H9 (cell line): ENCODE measurements around the gene BCAS3. TPM values are rescaled to one million over a fixed set of nuclear protein-coding genes. Genes with fewer than 3 reads are reported as not detected.

ENCODE experiments used
- DNase-seq: peaks from one replicate; pipeline ENCODE4 v3.0.0-alpha.2; 2017
- H2AFZ ChIP-seq: one replicate; pipeline ENCODE4 v1.6.1; 2013; ENCODE audit warnings: mild to moderate bottlenecking, low read length, control low read depth, moderate library complexity
- H2AK5ac ChIP-seq: 2 replicates; pipeline ENCODE4 v1.6.1; 2013; ENCODE audit warnings: low read length, control low read depth, mixed read lengths; ENCODE audit not compliant: insufficient read length
- H2BK120ac ChIP-seq: one replicate; pipeline ENCODE4 v1.6.1; 2013; ENCODE audit warnings: low read depth, mild to moderate bottlenecking, low read length, control low read depth, inconsistent platforms; ENCODE audit not compliant: poor library complexity, severe bottlenecking
- H2BK12ac ChIP-seq: 2 replicates; pipeline ENCODE4 v1.6.1; 2013; ENCODE audit warnings: low read length, control low read depth, mixed read lengths, low read depth; ENCODE audit not compliant: insufficient read length
- H2BK15ac ChIP-seq: 2 replicates; pipeline ENCODE4 v1.6.1; 2013; ENCODE audit warnings: low read depth, low read length, control low read depth
- H2BK20ac ChIP-seq: one replicate; pipeline ENCODE4 v1.6.1; 2013; ENCODE audit warnings: low read depth, mild to moderate bottlenecking, low read length, control low read depth, inconsistent platforms; ENCODE audit not compliant: poor library complexity, severe bottlenecking
- H2BK5ac ChIP-seq: 2 replicates; pipeline ENCODE4 v1.6.1; 2013; ENCODE audit warnings: low read length, control low read depth, mixed read lengths; ENCODE audit not compliant: insufficient read length
- H3K14ac ChIP-seq: 2 replicates; pipeline ENCODE4 v1.6.1; 2013; ENCODE audit warnings: low read length, control low read depth; ENCODE audit not compliant: insufficient read depth
- H3K18ac ChIP-seq: 2 replicates; pipeline ENCODE4 v1.6.1; 2013; ENCODE audit warnings: low read depth, mild to moderate bottlenecking, mixed read lengths, low read length, control low read depth; ENCODE audit not compliant: insufficient read length
- H3K23ac ChIP-seq: 2 replicates; pipeline ENCODE4 v1.6.1; 2013; ENCODE audit warnings: low read length, control low read depth, mixed read lengths, low read depth; ENCODE audit not compliant: insufficient read length
- H3K23me2 ChIP-seq: 2 replicates; pipeline ENCODE4 v1.6.1; 2013; ENCODE audit warnings: low read depth, mild to moderate bottlenecking, mixed read lengths, low read length, control low read depth; ENCODE audit not compliant: insufficient read length, poor library complexity, severe bottlenecking
- H3K27ac ChIP-seq: 2 replicates; pipeline ENCODE4 v1.5.1; 2013; ENCODE audit warnings: low read length, control low read depth, mixed read lengths, low read depth; ENCODE audit not compliant: insufficient read length
- H3K27me3 ChIP-seq: 2 replicates; pipeline ENCODE4 v1.6.1; 2013; ENCODE audit warnings: low read length, control low read depth, inconsistent platforms; ENCODE audit not compliant: insufficient read depth
- H3K4ac ChIP-seq: 2 replicates; pipeline ENCODE4 v1.6.1; 2013; ENCODE audit warnings: low read depth, mild to moderate bottlenecking, control low read depth, inconsistent platforms, low read length, moderate library complexity
- H3K4me1 ChIP-seq: 2 replicates; pipeline ENCODE4 v1.6.1; 2013; ENCODE audit warnings: low read length, control low read depth, inconsistent platforms; ENCODE audit not compliant: insufficient read depth
- H3K4me2 ChIP-seq: 2 replicates; pipeline ENCODE4 v1.6.1; 2013; ENCODE audit warnings: low read length, control low read depth, mixed read lengths; ENCODE audit not compliant: insufficient read length, insufficient read depth
- H3K56ac ChIP-seq: 2 replicates; pipeline ENCODE4 v1.6.1; 2013; ENCODE audit warnings: low read depth, mild to moderate bottlenecking, mixed read lengths, low read length, control low read depth; ENCODE audit not compliant: insufficient read length
- H3K79me1 ChIP-seq: 2 replicates; pipeline ENCODE4 v1.6.1; 2013; ENCODE audit warnings: low read depth, mild to moderate bottlenecking, moderate library complexity, low read length, control low read depth, inconsistent platforms; ENCODE audit not compliant: insufficient read depth, poor library complexity, severe bottlenecking
- H3K79me2 ChIP-seq: 2 replicates; pipeline ENCODE4 v1.6.1; 2013; ENCODE audit warnings: low read length, control low read depth, inconsistent platforms; ENCODE audit not compliant: insufficient read depth
- H3K9ac ChIP-seq: 2 replicates; pipeline ENCODE4 v1.6.1; 2013; ENCODE audit warnings: low read length, control low read depth, mixed read lengths; ENCODE audit not compliant: insufficient read length; ENCODE audit errors: extremely low read depth
- H3K9me3 ChIP-seq: one replicate; pipeline ENCODE4 v1.6.1; 2013; ENCODE audit warnings: low read depth, low read length, inconsistent platforms; ENCODE audit not compliant: control insufficient read depth
- H3T11ph ChIP-seq: one replicate; pipeline ENCODE4 v1.6.1; 2013; ENCODE audit warnings: mild to moderate bottlenecking, low read length, control low read depth, inconsistent platforms
- H4K20me1 ChIP-seq: one replicate; pipeline ENCODE4 v1.6.1; 2013; ENCODE audit not compliant: control insufficient read depth, insufficient read length, insufficient read depth
- H4K5ac ChIP-seq: 2 replicates; pipeline ENCODE4 v1.6.1; 2013; ENCODE audit warnings: low read depth, mild to moderate bottlenecking, mixed read lengths, low read length, control low read depth; ENCODE audit not compliant: insufficient read length
- H4K8ac ChIP-seq: replicated peaks from 2 replicates; pipeline ENCODE4 v1.6.1; 2013; ENCODE audit warnings: low read length, control low read depth, mixed read lengths, low read depth; ENCODE audit not compliant: insufficient read length
- H4K91ac ChIP-seq: 2 replicates; pipeline ENCODE4 v1.6.1; 2013; ENCODE audit warnings: low read depth, mild to moderate bottlenecking, moderate library complexity, mixed read lengths, low read length, control low read depth; ENCODE audit not compliant: insufficient read length
- H3K27ac Mint-ChIP-seq, 3 experiments: 2 replicates in 2 of 3; 3 replicates in 1 of 3; pipeline ENCODE4 v1.8.0; 2020 to 2021; ENCODE audit warnings: mixed read lengths in 3 of 3, mild to moderate bottlenecking in 1 of 3, moderate library complexity in 1 of 3
- H3K27me3 Mint-ChIP-seq: 2 replicates; pipeline ENCODE4 v1.8.0; 2021; ENCODE audit warnings: low read depth, mild to moderate bottlenecking, moderate library complexity, mixed read lengths
- H3K36me3 Mint-ChIP-seq, 3 experiments: 2 replicates in 2 of 3; 3 replicates in 1 of 3; pipeline ENCODE4 v1.8.0; 2020 to 2021; ENCODE audit warnings: low read depth in 3 of 3, mixed read lengths in 3 of 3; ENCODE audit not compliant: insufficient read depth in 1 of 3
- H3K4me1 Mint-ChIP-seq, 2 experiments: 2 replicates each; pipeline ENCODE4 v1.8.0; 2020; ENCODE audit warnings: mixed read lengths in 2 of 2
- H3K4me3 Mint-ChIP-seq, 2 experiments: 2 replicates in 1 of 2; 3 replicates in 1 of 2; pipeline ENCODE4 v1.8.0; 2020 to 2021; ENCODE audit warnings: mild to moderate bottlenecking in 2 of 2, mixed read lengths in 2 of 2, moderate library complexity in 1 of 2
- H3K9me3 Mint-ChIP-seq, 2 experiments: 2 replicates in 1 of 2; 3 replicates in 1 of 2; pipeline ENCODE4 v1.8.0; 2020; ENCODE audit warnings: mild to moderate bottlenecking in 2 of 2, mixed read lengths in 2 of 2, moderate library complexity in 1 of 2
- CTCF ChIP-seq: fragments of 200-600 bp; sonication (generic); conservative IDR thresholded peaks from 3 replicates; pipeline ENCODE4 v1.8.0; 2021; ENCODE audit warnings: antibody characterized with exemption, mild to moderate bottlenecking
- WGBS: extraction: QIAGEN DNeasy Blood & Tissue Kit; methylation state at CpG from one replicate; pipeline ENCODE4 v1.1.7; 2013; ENCODE audit warnings: missing lambda C conversion rate, low lambda C conversion rate, mixed read lengths; ENCODE audit not compliant: insufficient read length; ENCODE audit errors: extremely low coverage; 5-methylcytosine and 5-hydroxymethylcytosine counted together
- total RNA-seq: library from RNA; stranded (reverse); gene quantifications from 2 replicates; pipeline ENCODE4 v1.2.1, GENCODE V29; 2021

Gene BCAS3
- total RNA-seq, 1 experiment from 2014 or later: 22.4 TPM

GRCh38 chr17:61116577-61116976, 438.9 kb downstream of the BCAS3 start:
- Histone ChIP-seq H3K56ac (no peak overlapping the region), H3K4me1 (no peaks in the 10 kb centered on the region), H2BK120ac (no peak overlapping the region), H3K23me2 (no peaks in the 10 kb centered on the region), H4K91ac (no peak overlapping the region), H3K27me3 (no peaks in the 10 kb centered on the region), H2AK5ac (no peak overlapping the region), H3K4me2 (no peak overlapping the region), H2BK12ac (no peak overlapping the region), H2AFZ (no peak overlapping the region), H3K4ac (no peak overlapping the region), H3K23ac (no peak overlapping the region), H4K5ac (no peak overlapping the region), H3K9ac (no peak overlapping the region), H3K9me3 (no peaks in the 10 kb centered on the region), H3K27ac (no peak overlapping the region), H3K79me1 (no peaks in the 10 kb centered on the region), H2BK5ac (no peak overlapping the region), H3K14ac (no peak overlapping the region), H2BK20ac (no peak overlapping the region), H3K79me2 (no peaks in the 10 kb centered on the region), H2BK15ac (no peak overlapping the region), H3K18ac (no peak overlapping the region), H3T11ph (no peak overlapping the region), H4K8ac (no peak overlapping the region), H4K20me1 (no peaks in the 10 kb centered on the region)
- Mint-ChIP-seq H3K9me3 (peaks cover 4 to 9% of the 10 kb centered on the region in 2 experiments; a peak in 2 of 5 replicates), H3K4me1 (peaks cover 8 to 9% of the 10 kb centered on the region in 2 experiments), H3K4me3 (no peak overlapping the region), H3K27me3 (no peaks in the 10 kb centered on the region), H3K36me3 (peaks cover 1 to 4% (median 3%) of the 10 kb centered on the region in 3 experiments; a peak in 1 of 7 replicates), H3K27ac (no peak overlapping the region)
- no peak for TF ChIP-seq CTCF
- DNase-seq: no peak
- no CpG with 5 or more reads among the region's 1 CpG for WGBS
